ENCODE measurements around the gene SLC2A1.

SLC2A1 gene

DNA sequence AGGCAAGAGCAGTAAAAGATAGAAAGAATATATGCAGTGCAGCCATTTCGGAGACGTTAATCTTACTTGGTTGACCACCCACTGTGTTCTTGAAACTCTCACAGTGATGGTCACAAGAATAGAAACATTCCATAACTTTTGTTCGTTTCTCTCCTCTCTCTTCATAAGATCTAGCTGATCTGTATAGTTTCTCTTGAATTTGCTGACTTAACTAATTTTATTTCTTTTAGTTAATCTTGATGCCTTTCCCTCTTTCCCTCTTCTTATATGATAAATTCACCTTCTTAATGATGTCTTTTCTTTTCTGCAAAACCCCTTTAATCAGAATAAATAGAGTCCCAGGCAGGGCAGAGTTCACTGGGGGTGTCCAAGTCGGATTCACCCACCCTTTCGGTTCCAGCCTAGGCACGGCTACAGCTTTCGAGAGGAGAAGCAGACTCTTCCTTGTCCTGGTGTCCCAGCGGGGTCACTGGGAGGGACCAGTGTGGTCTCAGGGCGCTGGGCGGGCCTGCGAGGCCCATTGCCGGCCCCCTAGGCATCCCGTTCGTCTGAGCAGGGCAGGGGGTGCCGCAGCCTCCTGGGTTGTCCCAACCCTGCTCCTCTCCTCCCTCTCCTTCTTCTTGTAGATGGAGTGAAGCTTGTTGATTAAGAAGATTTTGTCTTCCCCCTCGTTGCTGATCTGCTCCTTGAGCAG lies 72.5 kb downstream of the SLC2A1 start:
- Histone ChIP-seq H3K27ac (ENCODE audit: low read length) (no peak overlapping the region), H3K4me2 (ENCODE audit: low read length) (no peak overlapping the region), H3K9me3 (ENCODE audit: insufficient read depth, low read length) (no peaks in the 10 kb centered on the region), H3K79me2 (ENCODE audit: low read length) (no peaks in the 10 kb centered on the region), H3K9ac (ENCODE audit: low read length) (no peak overlapping the region), H3K36me3 (replicated peaks; ENCODE audit: low read depth, low read length) (no peaks in the 10 kb centered on the region), H3K4me3 (ENCODE audit: low read length) (no peak overlapping the region), H4K20me1 (ENCODE audit: insufficient read depth, low read length) (no peaks in the 10 kb centered on the region), H3K27me3 (ENCODE audit: low read depth, low read length) (no peaks in the 10 kb centered on the region), H3K4me1 (ENCODE audit: low read length) (no peaks in the 10 kb centered on the region), H2AFZ (ENCODE audit: low read depth, low read length) (no peak overlapping the region)
- TF ChIP-seq EZH2phosphoT487 (IDR thresholded peaks at IDR 0.05; ENCODE audit: low read depth) = no peak

DNA sequence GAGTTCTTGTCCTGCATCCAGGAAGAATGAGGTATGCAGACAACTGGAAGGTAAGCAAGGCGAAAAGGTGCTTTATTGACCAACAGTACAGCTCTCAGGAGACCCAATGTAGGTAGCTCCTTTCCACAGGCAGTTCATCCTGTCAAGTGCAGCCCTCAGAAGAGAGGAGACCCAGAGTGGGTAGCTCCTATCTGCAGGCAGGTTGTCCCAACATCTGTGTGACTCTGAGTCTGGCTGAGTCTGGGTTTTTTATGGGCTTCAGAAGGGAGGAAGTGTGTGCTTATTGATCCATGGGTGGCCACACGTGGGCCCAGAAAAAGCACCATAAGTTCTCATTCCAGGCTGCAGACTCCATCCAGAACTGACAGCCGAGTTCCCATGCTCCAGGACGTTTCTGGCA lies 78.3 kb downstream of the SLC2A1 start:
- Histone ChIP-seq H3K36me3 (replicated peaks; ENCODE audit: low read depth, low read length) (no peaks in the 10 kb centered on the region), H3K9me3 (ENCODE audit: insufficient read depth, low read length) (no peaks in the 10 kb centered on the region), H4K20me1 (ENCODE audit: insufficient read depth, low read length) (no peaks in the 10 kb centered on the region), H3K27ac (ENCODE audit: low read length) (no peak overlapping the region), H3K4me1 (ENCODE audit: low read length) (no peaks in the 10 kb centered on the region), H3K9ac (ENCODE audit: low read length) (no peak overlapping the region), H3K27me3 (ENCODE audit: low read depth, low read length) (no peaks in the 10 kb centered on the region), H2AFZ (ENCODE audit: low read depth, low read length) (no peak overlapping the region), H3K4me3 (ENCODE audit: low read length) (no peak overlapping the region), H3K4me2 (ENCODE audit: low read length) (no peak overlapping the region), H3K79me2 (ENCODE audit: low read length) (no peaks in the 10 kb centered on the region)
- TF ChIP-seq, protein P1, sequence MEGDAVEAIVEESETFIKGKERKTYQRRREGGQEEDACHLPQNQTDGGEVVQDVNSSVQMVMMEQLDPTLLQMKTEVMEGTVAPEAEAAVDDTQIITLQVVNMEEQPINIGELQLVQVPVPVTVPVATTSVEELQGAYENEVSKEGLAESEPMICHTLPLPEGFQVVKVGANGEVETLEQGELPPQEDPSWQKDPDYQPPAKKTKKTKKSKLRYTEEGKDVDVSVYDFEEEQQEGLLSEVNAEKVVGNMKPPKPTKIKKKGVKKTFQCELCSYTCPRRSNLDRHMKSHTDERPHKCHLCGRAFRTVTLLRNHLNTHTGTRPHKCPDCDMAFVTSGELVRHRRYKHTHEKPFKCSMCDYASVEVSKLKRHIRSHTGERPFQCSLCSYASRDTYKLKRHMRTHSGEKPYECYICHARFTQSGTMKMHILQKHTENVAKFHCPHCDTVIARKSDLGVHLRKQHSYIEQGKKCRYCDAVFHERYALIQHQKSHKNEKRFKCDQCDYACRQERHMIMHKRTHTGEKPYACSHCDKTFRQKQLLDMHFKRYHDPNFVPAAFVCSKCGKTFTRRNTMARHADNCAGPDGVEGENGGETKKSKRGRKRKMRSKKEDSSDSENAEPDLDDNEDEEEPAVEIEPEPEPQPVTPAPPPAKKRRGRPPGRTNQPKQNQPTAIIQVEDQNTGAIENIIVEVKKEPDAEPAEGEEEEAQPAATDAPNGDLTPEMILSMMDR (IDR thresholded peaks at IDR 0.05; ENCODE audit: low read depth, low read length) = no peak
- no peak for TF ChIP-seq EZH2phosphoT487 (IDR thresholded peaks at IDR 0.05; ENCODE audit: low read depth)

DNA sequence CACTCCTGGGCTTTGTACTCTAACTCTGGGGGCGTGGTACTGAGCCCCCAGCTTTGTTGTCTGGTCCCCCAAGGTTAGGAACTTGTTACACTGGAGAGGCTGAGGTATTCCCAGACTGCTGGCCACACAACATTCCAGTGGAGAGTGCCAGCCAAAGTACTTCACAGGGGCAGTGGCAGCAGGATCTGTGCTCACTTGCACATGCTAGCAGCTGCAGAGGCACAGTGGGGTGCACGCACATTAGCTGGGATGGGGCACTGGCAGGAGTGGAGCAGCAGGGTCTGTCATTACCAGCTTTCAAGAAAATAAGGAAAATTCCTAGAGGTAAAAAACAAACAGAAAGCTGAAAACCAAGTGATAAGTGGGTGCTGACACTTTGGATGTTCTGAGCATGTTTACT lies 81.3 kb downstream of the SLC2A1 start:
- H3K4me1 ChIP-seq (ENCODE audit: low read length) = no peaks in the 10 kb centered on the region
- H3K27ac ChIP-seq (ENCODE audit: low read length) = no peak overlapping the region
- H4K20me1 ChIP-seq (ENCODE audit: insufficient read depth, low read length) = no peaks in the 10 kb centered on the region
- H3K4me3 ChIP-seq (ENCODE audit: low read length) = no peak overlapping the region
- H3K36me3 ChIP-seq (replicated peaks; ENCODE audit: low read depth, low read length) = no peaks in the 10 kb centered on the region
- H3K9me3 ChIP-seq (ENCODE audit: insufficient read depth, low read length) = no peaks in the 10 kb centered on the region
- H3K9ac ChIP-seq (ENCODE audit: low read length) = no peak overlapping the region
- no peaks in the 10 kb centered on the region for H3K27me3 ChIP-seq (ENCODE audit: low read depth, low read length)
- H3K79me2 ChIP-seq (ENCODE audit: low read length) = no peaks in the 10 kb centered on the region
- no peak overlapping the region for H3K4me2 ChIP-seq (ENCODE audit: low read length)
- no peak overlapping the region for H2AFZ ChIP-seq (ENCODE audit: low read depth, low read length)
- TF ChIP-seq EZH2phosphoT487 (IDR thresholded peaks at IDR 0.05; ENCODE audit: low read depth) = no peak
- TF ChIP-seq, protein P1 (IDR thresholded peaks at IDR 0.05; ENCODE audit: low read depth, low read length) = no peak

DNA sequence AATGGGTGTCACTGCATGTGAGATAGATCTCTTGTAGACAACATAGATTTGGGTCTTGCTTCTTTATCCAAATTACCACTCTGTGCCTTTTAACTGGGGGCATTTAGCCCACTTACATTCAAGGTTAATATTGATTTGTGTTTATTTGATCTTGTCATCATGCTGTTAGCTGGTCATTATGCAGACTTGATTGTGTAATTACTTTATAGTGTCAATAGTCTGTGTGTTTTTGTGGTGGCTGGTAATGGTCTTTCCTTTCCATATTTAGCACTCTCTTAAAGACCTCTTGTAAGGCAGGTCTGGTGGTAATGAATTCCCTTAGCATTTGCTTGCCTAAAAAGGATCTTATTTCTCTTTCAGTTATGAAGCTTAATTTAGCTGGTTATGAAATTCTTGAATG lies 82.7 kb downstream of the SLC2A1 start:
- Histone ChIP-seq H3K4me2 (ENCODE audit: low read length) (no peak overlapping the region), H4K20me1 (ENCODE audit: insufficient read depth, low read length) (no peaks in the 10 kb centered on the region), H3K9ac (ENCODE audit: low read length) (no peak overlapping the region), H2AFZ (ENCODE audit: low read depth, low read length) (no peak overlapping the region), H3K27me3 (ENCODE audit: low read depth, low read length) (no peaks in the 10 kb centered on the region), H3K27ac (ENCODE audit: low read length) (no peak overlapping the region), H3K4me1 (ENCODE audit: low read length) (no peaks in the 10 kb centered on the region), H3K4me3 (ENCODE audit: low read length) (no peak overlapping the region), H3K79me2 (ENCODE audit: low read length) (no peaks in the 10 kb centered on the region), H3K36me3 (replicated peaks; ENCODE audit: low read depth, low read length) (no peaks in the 10 kb centered on the region), H3K9me3 (ENCODE audit: insufficient read depth, low read length) (no peaks in the 10 kb centered on the region)
- TF ChIP-seq, protein P1 (IDR thresholded peaks at IDR 0.05; ENCODE audit: low read depth, low read length) = no peak
- TF ChIP-seq EZH2phosphoT487 (IDR thresholded peaks at IDR 0.05; ENCODE audit: low read depth) = no peak

Measured in OCI-LY3 (cell line).